NCI-H524 (cell line): ENCODE data around the gene SCLY.

Experiments used
- DNase-seq, 2 experiments: peaks; one replicate each; lab custom pipeline; 2025; lab: John Stamatoyannopoulos, UW

Gene SCLY

DNA sequence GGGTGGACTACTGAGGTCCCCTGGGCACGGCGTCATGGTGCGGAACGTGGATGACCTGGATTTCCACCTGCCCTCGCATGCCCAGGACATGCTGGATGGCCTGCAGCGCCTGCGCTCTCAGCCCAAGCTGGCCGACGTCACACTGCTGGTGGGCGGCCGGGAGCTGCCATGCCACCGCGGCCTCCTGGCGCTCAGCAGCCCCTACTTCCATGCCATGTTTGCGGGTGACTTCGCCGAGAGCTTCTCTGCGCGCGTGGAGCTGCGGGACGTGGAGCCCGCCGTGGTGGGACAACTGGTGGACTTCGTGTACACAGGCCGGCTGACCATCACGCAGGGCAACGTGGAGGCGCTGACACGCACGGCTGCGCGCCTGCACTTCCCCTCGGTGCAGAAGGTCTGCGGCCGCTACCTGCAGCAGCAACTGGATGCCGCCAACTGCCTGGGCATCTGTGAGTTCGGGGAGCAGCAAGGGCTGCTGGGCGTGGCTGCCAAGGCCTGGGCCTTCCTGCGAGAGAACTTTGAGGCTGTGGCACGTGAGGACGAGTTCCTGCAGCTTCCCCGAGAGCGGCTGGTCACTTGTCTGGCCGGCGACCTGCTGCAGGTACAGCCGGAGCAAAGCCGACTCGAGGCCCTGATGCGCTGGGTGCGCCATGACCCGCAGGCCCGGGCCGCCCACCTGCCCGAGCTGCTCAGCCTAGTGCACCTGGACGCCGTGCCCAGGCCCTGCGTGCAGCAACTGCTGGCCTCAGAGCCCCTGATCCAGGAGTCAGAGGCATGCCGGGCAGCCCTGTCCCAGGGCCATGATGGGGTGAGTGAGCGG, 80.1 kb downstream of the SCLY start:
- DNase-seq = no peak

DNA sequence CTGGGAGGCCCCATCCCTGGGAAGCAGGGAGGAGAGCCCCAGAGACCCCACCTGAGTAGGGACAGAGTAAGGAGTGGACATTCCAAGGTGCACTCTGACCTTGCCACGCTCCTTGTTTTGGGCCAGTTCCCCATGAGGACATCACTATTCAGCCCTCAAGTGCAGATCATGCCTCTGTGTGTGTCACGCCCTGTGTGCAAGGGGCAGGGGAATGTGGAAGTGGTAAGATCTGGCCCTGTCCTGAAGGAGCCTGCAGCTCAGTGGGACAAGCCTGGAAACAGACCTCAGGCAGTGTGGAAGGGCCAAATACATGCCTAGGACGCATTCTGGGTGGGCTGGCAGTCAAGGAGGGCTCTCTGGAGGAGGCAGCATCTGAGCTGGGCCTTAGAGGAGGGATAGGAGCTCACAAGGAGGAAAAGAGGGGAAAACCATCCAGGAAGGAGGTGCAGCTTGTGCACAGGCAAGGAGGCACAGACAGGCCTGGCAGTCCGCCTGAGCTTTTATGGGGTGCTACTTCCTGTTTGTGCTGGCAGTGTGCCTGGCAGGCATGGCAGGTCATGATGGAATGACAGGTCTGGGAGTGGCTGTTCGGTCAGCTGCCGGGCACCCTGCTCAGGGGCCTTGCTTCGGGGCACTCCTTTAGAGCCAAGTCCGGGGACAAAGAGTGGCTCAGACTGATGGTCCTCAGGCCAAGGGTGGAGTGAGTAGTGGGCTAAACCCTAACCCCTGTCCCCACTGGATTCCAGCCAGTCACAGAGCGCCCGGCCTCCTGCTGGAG, 80.9 kb downstream of the SCLY start:
- no peak for DNase-seq

DNA sequence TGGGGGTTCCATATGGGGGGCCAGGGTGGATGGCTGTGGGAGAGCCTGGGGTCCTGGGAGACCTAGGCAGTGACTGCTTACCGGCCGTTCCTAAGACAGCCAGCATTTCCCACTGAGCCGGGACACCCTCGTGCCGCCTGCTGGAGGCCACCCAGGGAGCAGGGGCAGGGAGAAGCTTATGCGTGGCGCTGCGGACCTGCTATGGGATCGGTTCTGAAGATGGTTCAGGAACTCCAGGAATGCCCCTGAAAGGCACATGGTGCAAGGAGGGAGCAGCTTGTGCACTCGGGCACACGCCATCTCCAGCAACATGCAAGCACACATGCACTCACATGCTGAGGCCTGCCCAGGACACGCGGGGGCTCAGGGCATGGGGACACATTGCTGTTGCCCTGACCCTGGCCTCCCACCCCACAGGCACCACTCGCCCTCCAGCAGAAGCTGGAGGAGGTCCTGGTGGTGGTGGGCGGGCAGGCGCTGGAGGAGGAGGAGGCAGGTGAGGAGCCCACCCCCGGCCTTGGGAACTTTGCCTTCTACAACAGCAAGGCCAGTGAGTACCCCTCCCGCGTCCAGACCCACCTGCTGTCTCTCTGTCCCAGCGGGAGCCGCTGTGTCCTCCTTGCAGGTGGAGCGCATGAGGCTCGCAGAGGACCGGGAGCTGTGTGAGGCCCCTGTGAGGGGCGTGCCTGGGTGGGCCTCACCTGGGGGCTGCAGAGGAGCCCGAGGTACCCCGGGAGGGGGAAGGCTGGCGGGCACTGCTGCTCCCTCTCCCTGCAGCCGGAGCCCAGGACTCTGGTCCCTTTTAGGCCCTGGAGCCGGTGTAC, 81.8 kb downstream of the SCLY start:
- DNase-seq = no peak

DNA sequence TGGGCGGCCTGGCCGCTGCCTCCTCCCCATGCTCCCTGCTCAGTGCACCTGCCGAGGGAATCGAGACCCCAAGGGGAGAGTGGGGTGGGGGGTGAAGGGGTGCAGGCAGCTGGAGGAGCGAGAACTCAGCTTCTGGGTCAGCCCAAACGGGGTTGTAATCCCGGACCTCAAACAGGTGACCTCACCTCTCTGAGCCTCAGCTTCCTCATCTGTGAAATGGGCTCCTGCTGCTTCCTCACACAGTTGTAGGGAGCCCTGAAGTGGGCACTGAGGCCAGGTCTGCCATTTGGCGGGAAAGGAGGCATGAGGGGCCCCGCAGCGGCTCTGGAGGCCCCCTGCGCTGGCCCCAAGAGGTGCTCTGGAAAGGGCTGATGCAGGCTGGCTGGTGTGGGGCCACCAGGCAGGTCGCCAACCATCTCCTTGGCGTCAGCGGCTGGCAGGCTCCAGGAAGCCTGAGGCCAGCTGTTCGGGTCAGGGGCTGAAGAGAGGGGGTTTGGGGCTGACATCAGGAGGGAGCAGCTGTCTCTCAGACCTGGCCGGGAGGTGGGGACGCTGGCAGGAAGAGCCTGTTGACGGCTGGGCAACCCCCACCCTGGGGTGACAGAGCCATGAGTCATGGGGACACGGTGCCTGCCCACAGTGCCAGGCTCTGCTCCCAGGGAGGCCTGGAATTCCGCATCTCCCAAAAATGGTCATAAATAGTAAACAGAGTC, 82.6 kb downstream of the SCLY start:
- DNase-seq = peak; percentile 41 to 77

DNA sequence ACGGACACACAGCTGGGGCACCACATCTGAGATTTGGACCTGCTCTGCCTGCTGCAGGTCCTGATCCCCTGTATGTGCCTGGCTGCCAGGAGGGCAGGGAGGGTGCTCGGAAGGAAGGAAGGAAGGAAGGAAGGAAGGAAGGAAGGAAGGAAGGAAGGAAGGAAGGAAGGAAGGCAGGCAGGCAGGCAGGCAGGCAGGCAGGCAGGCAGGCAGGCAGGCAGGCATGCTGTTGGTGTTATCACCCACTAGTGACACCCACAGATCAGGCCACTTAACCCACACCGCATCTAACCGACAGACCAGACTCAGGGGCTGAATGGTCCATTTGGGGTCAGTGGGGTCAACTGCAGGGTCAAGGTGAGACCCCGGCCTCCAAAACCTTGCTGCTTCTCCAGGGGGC, 83.5 kb downstream of the SCLY start:
- DNase-seq = no peak

DNA sequence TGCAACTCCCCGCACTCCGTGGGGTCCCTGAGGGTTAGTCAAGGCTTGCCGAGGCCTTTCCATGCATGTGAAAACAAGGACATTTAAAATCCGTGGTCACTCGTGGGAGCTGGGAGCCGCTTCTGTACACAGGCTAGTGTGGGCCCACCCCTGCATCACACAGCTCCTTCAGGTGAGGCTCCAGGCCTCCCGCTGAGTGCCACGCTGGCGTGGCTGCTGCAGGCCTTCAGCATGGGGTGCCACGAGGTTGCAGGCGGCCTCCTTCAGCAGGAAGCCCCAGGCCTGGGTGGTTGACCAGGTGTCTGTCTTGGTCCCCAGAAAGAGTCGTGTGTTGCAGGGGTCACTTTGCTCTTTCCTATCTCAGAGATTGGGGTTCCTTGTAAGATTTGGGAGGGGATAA, 84.2 kb downstream of the SCLY start:
- no peak for DNase-seq

- DNase-seq = no peak
Observed at GRCh38 chr2:238145851-238146250, 85.0 kb downstream of the SCLY start.

DNA sequence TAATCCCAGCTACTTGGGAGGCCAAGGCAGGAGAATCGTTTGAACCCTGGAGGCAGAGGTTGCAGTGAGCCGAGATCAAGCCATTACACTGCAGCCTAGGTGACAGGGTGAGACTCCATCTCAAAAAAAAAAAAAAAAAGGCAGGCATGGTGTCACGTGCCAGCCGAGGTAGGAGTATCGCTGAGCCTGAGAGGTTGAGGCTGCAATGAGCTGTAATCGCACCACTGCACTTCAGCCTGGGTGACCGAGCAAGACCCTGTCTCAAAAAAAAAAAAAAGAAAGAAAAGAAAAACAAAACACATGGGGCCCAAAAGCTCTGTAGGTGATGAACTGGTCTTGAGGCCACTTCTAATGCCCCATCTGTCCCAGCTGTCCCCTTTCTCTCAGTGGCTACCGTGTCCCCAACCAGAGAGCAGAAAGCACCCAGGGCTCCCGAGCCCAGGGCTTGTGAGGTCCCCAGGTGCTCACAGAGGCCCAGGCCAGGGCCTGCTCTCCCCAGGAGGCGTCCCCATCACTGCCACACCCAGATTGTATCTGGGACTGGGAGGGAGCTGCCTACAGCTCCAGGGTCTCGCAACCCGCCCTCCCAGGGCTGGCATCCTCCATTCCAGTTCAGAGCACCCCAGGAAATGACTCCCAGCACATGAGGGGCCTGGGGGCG, 86.2 kb downstream of the SCLY start:
- DNase-seq = peak in 1 of 2 experiments; percentile 13

GRCh38 chr2:238148981-238149380, 88.2 kb downstream of the SCLY start:
- DNase-seq = no peak
